Lung (tissue), 12 donors: ENCODE measurements around the gene NTM. TPM values are rescaled to one million over a fixed set of nuclear protein-coding genes. Genes with fewer than 3 reads are reported as not detected.

ENCODE experiments used
- ATAC-seq: fragments of 200-7000 bp; cut with Tn5 transposase; one replicate; pipeline ENCODE4 v1.9.1; 2020; ENCODE audit warnings: moderate number of reproducible peaks; ENCODE audit not compliant: insufficient read depth, low FRiP score
- DNase-seq, 3 donors: peaks; one replicate each; pipeline ENCODE4 v3.0.0-alpha.2; 2013 to 2017
- H3K27ac ChIP-seq, 2 donors: one replicate each; pipeline ENCODE4 v1.5.1; 2013; ENCODE audit warnings: mild to moderate bottlenecking in 2 of 2, moderate library complexity in 2 of 2, control low read depth in 1 of 2, inconsistent platforms in 1 of 2, low read depth in 1 of 2, low read length in 1 of 2
- H3K27me3 ChIP-seq, 3 donors: one replicate each; pipeline ENCODE4 v1.5.1; 2013; ENCODE audit warnings: low read length in 2 of 3; ENCODE audit not compliant: control insufficient read depth in 3 of 3, insufficient read depth in 3 of 3
- H3K36me3 ChIP-seq, 4 donors: one replicate each; pipeline ENCODE4 v1.5.1; 2013; ENCODE audit warnings: low read length in 4 of 4, mild to moderate bottlenecking in 1 of 4, moderate library complexity in 1 of 4; ENCODE audit not compliant: control insufficient read depth in 4 of 4, insufficient read depth in 4 of 4
- H3K4me1 ChIP-seq, 5 donors: one replicate each; pipeline ENCODE4 v1.5.1; 2013; ENCODE audit warnings: low read length in 5 of 5, mild to moderate bottlenecking in 2 of 5, moderate library complexity in 1 of 5; ENCODE audit not compliant: control insufficient read depth in 5 of 5, insufficient read depth in 5 of 5
- H3K4me3 ChIP-seq: one replicate; pipeline ENCODE4 v1.5.1; 2013; ENCODE audit warnings: mild to moderate bottlenecking, control low read depth, moderate library complexity
- H3K9ac ChIP-seq, 2 donors: one replicate each; pipeline ENCODE4 v1.5.1; 2013; ENCODE audit warnings: low read length in 2 of 2, control low read depth in 1 of 2; ENCODE audit not compliant: insufficient read depth in 1 of 2
- H3K9me3 ChIP-seq, 4 donors: one replicate each; pipeline ENCODE4 v1.5.1; 2013; ENCODE audit warnings: low read length in 3 of 4, mild to moderate bottlenecking in 1 of 4, moderate library complexity in 1 of 4; ENCODE audit not compliant: control insufficient read depth in 4 of 4, insufficient read depth in 3 of 4
- WGBS, 2 donors: extraction: QIAGEN DNeasy Blood & Tissue Kit; methylation state at CpG; one replicate each; pipeline ENCODE4 v1.1.7; 2013; 5-methylcytosine and 5-hydroxymethylcytosine counted together
- polyA plus RNA-seq, 2 donors: library from polyadenylated mRNA; stranded (reverse); fragments of 200-250 nt; gene quantifications; one replicate each; pipeline ENCODE4 v1.2.1, GENCODE V29; 2013
- total RNA-seq, 2 donors: library from RNA; depleted of rRNA in 1 of 2; stranded (reverse); fragments of >200 nt in 1 of 2; gene quantifications; one replicate each; pipeline ENCODE4 v1.2.1, GENCODE V29; 2014 to 2021
- TF ChIP-seq, protein P1 (sequence below): IDR thresholded peaks from 2 replicates; pipeline ENCODE4 v1.5.1; 2012; ENCODE audit warnings: mild to moderate bottlenecking; ENCODE audit errors: control extremely low read depth, extremely low read depth
- donor health status: control.
- donor health status: control.
- donor health status: Bipolar disorder and iron deficiency.
- donor health status: healthy.
- donor health status: DM: yes; HTN: yes; CAD: no.

The NTM gene
- total and polyA plus RNA-seq, 4 donors = 0.39 to 30.9 (median 7.2) TPM

- no peak overlapping the region for H3K9ac ChIP-seq
- no peaks in the 10 kb centered on the region for H3K4me1 ChIP-seq
- no peak for DNase-seq
- H3K4me3 ChIP-seq = no peak overlapping the region
- peaks cover 0 to 1% (median 0%) of the 10 kb centered on the region in 4 donors for H3K9me3 ChIP-seq
- H3K27ac ChIP-seq = no peak overlapping the region
- WGBS, 2 donors = 88 to 92% methylated on average over 4 of the region's 4 CpGs
- TF ChIP-seq, protein P1, sequence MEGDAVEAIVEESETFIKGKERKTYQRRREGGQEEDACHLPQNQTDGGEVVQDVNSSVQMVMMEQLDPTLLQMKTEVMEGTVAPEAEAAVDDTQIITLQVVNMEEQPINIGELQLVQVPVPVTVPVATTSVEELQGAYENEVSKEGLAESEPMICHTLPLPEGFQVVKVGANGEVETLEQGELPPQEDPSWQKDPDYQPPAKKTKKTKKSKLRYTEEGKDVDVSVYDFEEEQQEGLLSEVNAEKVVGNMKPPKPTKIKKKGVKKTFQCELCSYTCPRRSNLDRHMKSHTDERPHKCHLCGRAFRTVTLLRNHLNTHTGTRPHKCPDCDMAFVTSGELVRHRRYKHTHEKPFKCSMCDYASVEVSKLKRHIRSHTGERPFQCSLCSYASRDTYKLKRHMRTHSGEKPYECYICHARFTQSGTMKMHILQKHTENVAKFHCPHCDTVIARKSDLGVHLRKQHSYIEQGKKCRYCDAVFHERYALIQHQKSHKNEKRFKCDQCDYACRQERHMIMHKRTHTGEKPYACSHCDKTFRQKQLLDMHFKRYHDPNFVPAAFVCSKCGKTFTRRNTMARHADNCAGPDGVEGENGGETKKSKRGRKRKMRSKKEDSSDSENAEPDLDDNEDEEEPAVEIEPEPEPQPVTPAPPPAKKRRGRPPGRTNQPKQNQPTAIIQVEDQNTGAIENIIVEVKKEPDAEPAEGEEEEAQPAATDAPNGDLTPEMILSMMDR = no peak
- no peak for ATAC-seq
- no peaks in the 10 kb centered on the region for H3K27me3 ChIP-seq
- no peaks in the 10 kb centered on the region for H3K36me3 ChIP-seq
Measured at GRCh38 chr11:132187814-132188213, 817.4 kb downstream of the NTM start.

DNA sequence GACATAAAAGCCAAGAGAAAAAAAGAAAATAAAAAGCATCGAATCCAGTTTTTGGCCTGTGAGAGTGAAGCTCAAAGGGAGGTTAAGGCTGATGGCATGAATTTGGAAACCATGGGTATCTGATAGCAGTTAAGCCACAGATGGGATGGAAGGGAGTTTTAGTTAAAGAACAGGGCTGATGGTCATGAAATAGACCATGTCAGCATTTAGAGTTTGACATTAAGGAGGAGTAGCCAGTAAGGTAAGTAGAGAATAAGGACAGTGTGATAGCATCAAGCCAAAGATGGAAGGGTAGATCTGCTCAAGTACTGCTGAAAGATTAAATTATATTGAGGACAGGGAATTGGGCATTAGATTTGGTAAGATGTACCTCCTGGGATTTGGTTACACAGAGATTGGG is 826.5 kb downstream of the NTM start:
- Histone ChIP-seq H3K27ac (no peak overlapping the region), H3K4me1 (no peaks in the 10 kb centered on the region), H3K9me3 (no peaks in the 10 kb centered on the region), H3K36me3 (no peaks in the 10 kb centered on the region), H3K27me3 (no peaks in the 10 kb centered on the region), H3K9ac (no peak overlapping the region), H3K4me3 (no peak overlapping the region)
- ATAC-seq = no peak
- no peak for DNase-seq
- 93 to 97% methylated on average over 1 of the region's 1 CpG for WGBS, 2 donors
- TF ChIP-seq, protein P1 = no peak

- WGBS, 2 donors = 56 to 70% methylated on average over 6 of the region's 6 CpGs
- no peak overlapping the region for H3K27ac ChIP-seq
- H3K27me3 ChIP-seq = no peaks in the 10 kb centered on the region
- DNase-seq (peak; percentile 8 to 63 (median 34)), ATAC-seq (no peak)
- TF ChIP-seq, protein P1 = no peak
- H3K4me1 ChIP-seq = no peaks in the 10 kb centered on the region
- H3K36me3 ChIP-seq = no peaks in the 10 kb centered on the region
- no peak overlapping the region for H3K4me3 ChIP-seq
- no peak overlapping the region for H3K9ac ChIP-seq
- no peaks in the 10 kb centered on the region for H3K9me3 ChIP-seq
Measured at GRCh38 chr11:132200353-132200936, 830.0 kb downstream of the NTM start.

- Histone ChIP-seq H3K4me1 (no peaks in the 10 kb centered on the region), H3K27me3 (no peaks in the 10 kb centered on the region), H3K27ac (no peak overlapping the region), H3K9ac (no peak overlapping the region), H3K36me3 (no peaks in the 10 kb centered on the region), H3K4me3 (no peak overlapping the region), H3K9me3 (peaks cover 0 to 2% (median 0%) of the 10 kb centered on the region in 4 donors)
- ATAC-seq = no peak
- DNase-seq = no peak
- TF ChIP-seq, protein P1 = no peak
- WGBS, 2 donors = 79 to 84% methylated on average over 3 of the region's 3 CpGs
Measured at GRCh38 chr11:132202621-132203020, 832.2 kb downstream of the NTM start.
